ENCODE results near the gene MIER3.

MIER3 gene

GRCh38 chr5:56893251-56893951 lies 58.5 kb downstream of the MIER3 start:
- no peak for DNase-seq

- no peak for DNase-seq
Observed at GRCh38 chr5:56881571-56881970, 70.4 kb downstream of the MIER3 start.

- DNase-seq, result no peak
Observed at GRCh38 chr5:56876327-56876726, 75.6 kb downstream of the MIER3 start.

- DNase-seq, result no peak
Observed at GRCh38 chr5:56873056-56873455, 78.9 kb downstream of the MIER3 start.

GRCh38 chr5:56871777-56872176 lies 80.1 kb downstream of the MIER3 start:
- DNase-seq, result no peak
